SK-N-DZ (cell line): Measurements from ENCODE around the gene SEC31A.

Source experiments
- DNase-seq: peaks from one replicate; pipeline ENCODE4 v3.0.0-alpha.2; 2015; ENCODE audit warnings: low spot score

Gene SEC31A

GRCh38 chr4:82797405-82798111 lies 93.4 kb downstream of the SEC31A start:
- DNase-seq = peak; percentile 26

- peak; percentile 24 for DNase-seq
Measured at GRCh38 chr4:82797040-82797404, 93.9 kb downstream of the SEC31A start.

GRCh38 chr4:82792912-82793649 lies 97.9 kb downstream of the SEC31A start:
- DNase-seq = no peak

- no peak for DNase-seq
Measured at GRCh38 chr4:82791179-82791578, 99.8 kb downstream of the SEC31A start.

GRCh38 chr4:82790060-82790660 lies 100.8 kb downstream of the SEC31A start:
- no peak for DNase-seq

- DNase-seq = no peak
Measured at GRCh38 chr4:82789025-82789776, 101.8 kb downstream of the SEC31A start.

- DNase-seq = no peak
Measured at GRCh38 chr4:82787342-82787741, 103.6 kb downstream of the SEC31A start.

GRCh38 chr4:82786828-82787227 lies 104.1 kb downstream of the SEC31A start:
- DNase-seq = no peak

- no peak for DNase-seq
Measured at GRCh38 chr4:82785611-82786400, 105.1 kb downstream of the SEC31A start.

GRCh38 chr4:82784681-82785610 lies 106.0 kb downstream of the SEC31A start:
- DNase-seq = no peak

GRCh38 chr4:82782626-82783345 lies 108.2 kb downstream of the SEC31A start:
- DNase-seq = no peak

GRCh38 chr4:82780752-82781231 lies 110.2 kb downstream of the SEC31A start:
- peak; percentile 61 for DNase-seq

- no peak for DNase-seq
Measured at GRCh38 chr4:82780170-82780751, 110.7 kb downstream of the SEC31A start.

- DNase-seq = no peak
Measured at GRCh38 chr4:82779032-82779431, 111.9 kb downstream of the SEC31A start.

GRCh38 chr4:82777857-82778525 lies 113.0 kb downstream of the SEC31A start:
- no peak for DNase-seq

GRCh38 chr4:82776925-82777542 lies 113.9 kb downstream of the SEC31A start:
- DNase-seq = no peak

GRCh38 chr4:82775243-82775642 lies 115.7 kb downstream of the SEC31A start:
- DNase-seq = no peak

GRCh38 chr4:82774711-82775171 lies 116.2 kb downstream of the SEC31A start:
- DNase-seq = no peak
